ENCODE data around the gene TMPRSS7.

DNA sequence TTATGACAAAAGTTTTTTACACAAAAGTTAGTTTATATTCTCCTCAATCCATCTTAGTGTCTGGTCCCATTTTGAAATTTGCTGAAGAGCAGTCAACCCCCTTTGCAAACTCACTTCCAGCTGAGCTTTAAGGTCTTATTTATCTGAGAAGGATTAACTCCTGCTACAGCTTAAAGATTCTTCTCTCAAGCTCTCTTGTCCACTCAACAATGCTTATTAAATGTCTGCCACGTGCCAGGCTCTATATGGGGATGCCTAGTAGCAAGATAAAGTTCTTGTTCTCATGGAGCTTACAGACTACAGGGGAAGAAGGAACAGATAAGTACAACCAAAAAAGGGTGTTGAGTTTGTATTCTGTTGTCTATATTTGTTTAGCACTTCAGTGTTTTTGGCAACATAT, 18.7 kb downstream of the TMPRSS7 start:
- TF ChIP-seq RAD21 (conservative IDR thresholded peaks at IDR 0.05) (no peak), EZH2 (IDR thresholded peaks at IDR 0.05; ENCODE audit: borderline replicate concordance, insufficient read depth, low read length, poor library complexity, severe bottlenecking) (no peak), POLR2AphosphoS5 (IDR thresholded peaks at IDR 0.05) (no peak), EP300 (conservative IDR thresholded peaks at IDR 0.05; ENCODE audit: poor library complexity, severe bottlenecking) (no peak), TAF1 (IDR thresholded peaks at IDR 0.05; ENCODE audit: low read depth) (no peak), SMC3 (conservative IDR thresholded peaks at IDR 0.05; ENCODE audit: poor library complexity) (no peak)
- TF ChIP-seq, protein P1, sequence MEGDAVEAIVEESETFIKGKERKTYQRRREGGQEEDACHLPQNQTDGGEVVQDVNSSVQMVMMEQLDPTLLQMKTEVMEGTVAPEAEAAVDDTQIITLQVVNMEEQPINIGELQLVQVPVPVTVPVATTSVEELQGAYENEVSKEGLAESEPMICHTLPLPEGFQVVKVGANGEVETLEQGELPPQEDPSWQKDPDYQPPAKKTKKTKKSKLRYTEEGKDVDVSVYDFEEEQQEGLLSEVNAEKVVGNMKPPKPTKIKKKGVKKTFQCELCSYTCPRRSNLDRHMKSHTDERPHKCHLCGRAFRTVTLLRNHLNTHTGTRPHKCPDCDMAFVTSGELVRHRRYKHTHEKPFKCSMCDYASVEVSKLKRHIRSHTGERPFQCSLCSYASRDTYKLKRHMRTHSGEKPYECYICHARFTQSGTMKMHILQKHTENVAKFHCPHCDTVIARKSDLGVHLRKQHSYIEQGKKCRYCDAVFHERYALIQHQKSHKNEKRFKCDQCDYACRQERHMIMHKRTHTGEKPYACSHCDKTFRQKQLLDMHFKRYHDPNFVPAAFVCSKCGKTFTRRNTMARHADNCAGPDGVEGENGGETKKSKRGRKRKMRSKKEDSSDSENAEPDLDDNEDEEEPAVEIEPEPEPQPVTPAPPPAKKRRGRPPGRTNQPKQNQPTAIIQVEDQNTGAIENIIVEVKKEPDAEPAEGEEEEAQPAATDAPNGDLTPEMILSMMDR (IDR thresholded peaks at IDR 0.05; ENCODE audit: poor library complexity, severe bottlenecking), result no peak
